NCI-H524 treated with DMSO at 0.1 percent for 48 hours (cell line): Measurements from ENCODE around the gene NSD2.
"Not testable (repeated sequence)": the region's sequence is repeated elsewhere in the genome, so short reads cannot be mapped to it uniquely, and the experiment has no call there.

Experiments
- DNase-seq: peaks from one replicate; lab custom pipeline; 2025; lab: John Stamatoyannopoulos, UW

Gene NSD2

GRCh38 chr4:1870578-1871443 lies at the start of gene NSD2:
NSD2 (plus strand) TSS chr4:1871393; CDS start chr4:1900655, 29,262 bp downstream.
- no peak for DNase-seq

DNA sequence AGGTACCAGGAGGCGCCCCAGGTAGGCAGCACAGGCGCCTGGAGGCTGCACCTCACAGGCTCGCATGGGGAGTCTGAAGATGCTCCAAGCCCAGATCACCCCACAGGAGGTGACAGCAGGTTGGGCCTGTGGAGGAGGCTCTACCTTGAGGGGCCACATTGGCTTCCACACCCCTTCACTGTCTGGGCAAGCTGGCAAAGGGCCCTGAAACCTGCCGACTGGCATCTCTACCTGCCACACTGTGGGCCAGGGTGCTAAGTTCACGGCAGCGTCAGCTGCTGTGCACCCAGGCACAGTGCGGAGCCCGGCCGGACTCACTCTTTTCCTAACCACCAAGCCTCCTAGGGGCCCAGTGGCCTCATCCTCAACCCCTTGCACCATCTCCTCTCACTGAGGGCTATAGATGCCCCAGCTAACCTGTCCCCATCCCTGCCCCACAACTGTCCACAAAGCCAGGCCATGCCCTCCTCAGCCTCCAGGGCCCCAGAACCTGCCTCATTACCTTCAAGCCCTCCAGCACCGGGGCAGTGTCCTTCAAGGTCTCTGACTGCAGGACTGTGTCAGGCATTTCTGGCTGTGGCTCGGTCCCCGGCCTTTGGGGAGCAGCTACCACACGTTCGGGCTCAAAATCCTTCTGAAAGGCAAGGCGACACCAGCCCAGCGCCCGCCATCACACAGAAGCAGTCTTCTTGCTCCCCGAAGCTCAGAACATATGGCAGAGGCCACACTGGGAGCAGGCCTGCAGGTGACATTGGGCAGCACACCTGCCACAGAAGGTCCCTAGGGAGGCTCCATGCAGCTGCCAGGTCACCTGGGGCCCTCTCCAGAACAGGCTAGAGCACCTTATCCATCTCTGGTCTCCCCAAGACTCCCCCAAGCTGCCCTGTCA lies 49.3 kb upstream of the NSD2 start:
- no peak for DNase-seq

DNA sequence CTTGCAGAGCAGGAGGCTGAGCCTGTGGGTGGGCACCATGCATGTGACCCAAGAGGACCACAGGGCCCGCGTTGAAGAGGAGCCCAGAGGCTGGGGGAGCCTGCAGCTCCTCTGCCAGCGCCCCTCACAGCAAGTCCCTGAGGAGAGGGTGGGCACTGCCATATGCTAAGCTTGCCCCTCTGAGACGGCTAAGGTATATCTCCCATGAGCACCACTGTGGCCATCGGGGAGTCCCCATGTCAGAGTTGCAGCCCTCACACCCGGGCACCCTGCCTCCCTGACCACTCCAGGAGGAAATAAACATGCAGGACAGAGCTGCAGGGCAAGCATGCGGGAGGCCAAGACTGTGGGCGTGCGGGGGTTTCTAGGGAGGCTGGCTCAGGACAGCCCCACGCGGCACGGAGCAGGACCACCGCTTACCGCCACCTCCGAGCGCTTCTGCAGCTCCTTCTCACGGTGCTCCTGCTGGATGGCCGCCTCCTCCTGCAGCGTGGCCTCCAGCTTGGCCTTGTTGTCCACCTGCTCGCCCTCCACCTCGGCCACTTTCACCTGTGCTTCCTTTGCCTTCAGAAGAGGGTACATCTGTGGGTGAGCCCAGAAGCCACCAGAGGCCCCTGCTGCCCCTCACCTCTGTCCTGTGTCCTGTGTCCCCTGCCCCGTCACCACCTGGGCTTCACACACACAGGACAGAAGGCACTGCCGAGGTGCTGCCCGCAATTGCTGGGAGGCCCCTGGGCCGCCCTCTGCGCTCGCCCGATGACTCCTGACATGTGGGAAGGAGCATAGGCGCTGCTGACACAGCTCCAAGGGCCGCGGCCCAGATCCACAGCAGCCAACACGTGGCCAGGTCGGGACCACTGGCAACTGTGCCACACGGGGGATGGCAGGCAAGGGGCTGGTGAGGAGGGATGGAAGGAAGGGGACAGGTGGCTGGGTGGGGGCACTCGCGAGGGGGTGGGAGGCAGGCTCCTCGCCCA lies 48.3 kb upstream of the NSD2 start:
- no peak for DNase-seq

DNA sequence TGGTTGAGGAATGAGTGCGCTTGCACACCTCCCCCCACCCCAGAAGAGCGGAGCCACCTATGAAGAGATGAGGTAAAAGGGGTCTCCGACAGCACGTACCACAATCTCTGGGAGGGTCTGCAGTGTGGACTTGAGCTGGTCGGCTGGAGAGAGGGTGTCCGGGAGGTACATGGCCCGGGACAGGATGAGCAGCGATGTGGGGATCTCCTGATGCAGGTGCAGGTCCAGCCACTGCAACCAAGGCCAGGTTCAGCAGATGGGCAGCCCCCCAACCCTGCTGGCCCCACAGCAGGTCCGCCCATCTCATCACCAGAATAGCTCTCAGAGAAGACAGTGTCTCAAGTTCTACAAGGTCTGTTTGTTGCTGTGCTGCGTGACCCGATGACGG lies 47.7 kb upstream of the NSD2 start:
- no peak for DNase-seq

GRCh38 chr4:1824746-1825145 lies 46.4 kb upstream of the NSD2 start:
- no peak for DNase-seq

DNA sequence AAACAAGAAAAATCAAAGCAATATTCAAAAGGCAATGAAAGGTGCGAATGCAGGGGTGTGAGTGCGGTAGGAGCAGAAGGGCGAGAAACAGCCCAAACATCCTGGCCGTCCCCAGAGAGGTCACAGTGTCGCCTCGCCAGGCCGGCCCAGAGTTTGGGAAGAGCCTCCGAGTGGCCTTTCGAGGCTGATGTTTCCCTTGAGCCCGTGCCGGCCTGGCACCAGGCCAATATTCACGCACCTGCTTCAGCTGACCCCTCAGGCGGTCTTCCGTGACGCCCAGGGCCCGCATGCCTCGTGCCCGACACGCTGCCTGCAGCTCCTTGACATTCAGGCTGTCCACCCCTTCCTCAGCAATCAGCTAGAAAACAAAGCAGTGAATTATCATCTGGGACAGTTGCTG lies 45.9 kb upstream of the NSD2 start:
- DNase-seq = no peak

DNA sequence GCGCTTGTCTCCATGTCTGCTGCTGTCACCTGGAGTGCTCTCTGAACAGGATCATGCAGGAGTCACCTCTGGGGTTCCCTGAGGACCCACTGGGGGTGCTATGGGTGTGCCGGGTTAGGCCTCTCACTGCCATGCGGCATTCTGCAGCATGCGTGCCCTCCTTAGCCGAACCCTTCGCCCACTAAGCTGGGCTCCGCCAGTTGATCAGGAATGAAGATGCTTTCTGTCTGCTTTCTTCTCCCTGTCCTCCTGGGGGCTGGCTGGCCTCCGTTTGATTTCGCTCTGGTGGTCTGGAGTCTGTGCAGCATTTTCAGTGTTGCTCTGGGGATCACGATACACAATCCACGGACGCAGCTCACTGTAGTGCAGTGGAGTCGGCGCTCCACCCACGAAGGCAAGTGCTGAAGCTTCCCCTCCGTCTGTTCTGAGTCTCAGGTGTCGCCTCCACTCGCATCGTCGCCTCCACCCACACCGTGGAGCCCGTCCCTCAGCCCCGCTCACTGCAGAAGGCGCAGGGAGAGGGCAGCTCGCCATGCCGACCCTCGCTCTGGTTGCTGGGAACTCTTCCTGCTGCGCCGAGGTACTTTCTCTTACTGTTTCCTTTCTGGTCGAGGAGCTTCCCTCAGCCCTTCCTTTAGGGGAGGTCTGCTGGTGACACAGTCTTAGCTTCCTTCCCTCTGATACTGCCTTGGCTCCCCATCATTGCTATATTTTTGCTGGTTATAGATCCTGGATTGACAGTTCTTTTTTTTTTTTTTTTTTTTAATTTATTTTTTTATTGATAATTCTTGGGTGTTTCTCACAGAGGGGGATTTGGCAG lies 44.5 kb upstream of the NSD2 start:
- no peak for DNase-seq

DNA sequence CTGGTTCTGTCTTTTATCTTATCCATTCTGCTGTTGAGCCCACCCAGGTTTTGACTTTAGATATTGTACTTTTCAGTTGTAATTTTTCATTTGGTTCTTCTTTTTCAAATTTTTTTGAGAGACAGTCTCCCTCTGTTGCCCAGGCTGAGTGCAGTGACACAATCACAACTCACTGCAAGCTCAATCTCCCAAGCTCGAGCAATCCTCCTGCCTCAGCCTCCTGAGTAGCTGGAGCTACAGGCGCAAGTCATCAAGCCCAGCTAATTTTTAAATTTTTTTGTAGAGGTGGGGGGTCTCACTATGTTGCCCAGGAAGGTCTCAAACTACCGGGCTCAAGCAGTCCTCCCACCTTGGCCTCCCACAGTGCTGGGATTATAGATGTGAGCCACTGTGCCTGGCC lies 41.0 kb upstream of the NSD2 start:
- no peak for DNase-seq

GRCh38 chr4:1830642-1831228 lies 40.5 kb upstream of the NSD2 start:
- no peak for DNase-seq

- no peak for DNase-seq
Observed at GRCh38 chr4:1831331-1831730, 39.9 kb upstream of the NSD2 start.

DNA sequence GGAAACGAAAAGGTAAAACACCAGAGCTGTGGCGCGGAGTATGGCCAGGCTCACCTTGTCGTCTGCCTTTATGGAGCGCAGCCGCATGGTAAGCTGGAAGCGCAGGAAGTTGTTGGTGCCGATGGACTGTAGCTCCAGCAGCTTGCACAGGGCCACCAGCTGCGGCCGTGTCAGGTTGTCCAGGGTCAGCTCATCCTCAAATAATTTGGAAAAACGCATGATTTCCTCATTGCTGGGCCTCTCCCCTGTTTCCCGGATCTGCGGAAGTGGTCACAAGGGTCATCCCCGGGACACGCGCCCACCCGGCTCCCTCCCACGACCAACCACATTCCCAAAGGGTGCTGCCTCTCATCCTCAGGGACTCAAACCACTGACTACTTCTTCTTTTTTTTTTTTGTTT lies 38.5 kb upstream of the NSD2 start:
- no peak for DNase-seq

DNA sequence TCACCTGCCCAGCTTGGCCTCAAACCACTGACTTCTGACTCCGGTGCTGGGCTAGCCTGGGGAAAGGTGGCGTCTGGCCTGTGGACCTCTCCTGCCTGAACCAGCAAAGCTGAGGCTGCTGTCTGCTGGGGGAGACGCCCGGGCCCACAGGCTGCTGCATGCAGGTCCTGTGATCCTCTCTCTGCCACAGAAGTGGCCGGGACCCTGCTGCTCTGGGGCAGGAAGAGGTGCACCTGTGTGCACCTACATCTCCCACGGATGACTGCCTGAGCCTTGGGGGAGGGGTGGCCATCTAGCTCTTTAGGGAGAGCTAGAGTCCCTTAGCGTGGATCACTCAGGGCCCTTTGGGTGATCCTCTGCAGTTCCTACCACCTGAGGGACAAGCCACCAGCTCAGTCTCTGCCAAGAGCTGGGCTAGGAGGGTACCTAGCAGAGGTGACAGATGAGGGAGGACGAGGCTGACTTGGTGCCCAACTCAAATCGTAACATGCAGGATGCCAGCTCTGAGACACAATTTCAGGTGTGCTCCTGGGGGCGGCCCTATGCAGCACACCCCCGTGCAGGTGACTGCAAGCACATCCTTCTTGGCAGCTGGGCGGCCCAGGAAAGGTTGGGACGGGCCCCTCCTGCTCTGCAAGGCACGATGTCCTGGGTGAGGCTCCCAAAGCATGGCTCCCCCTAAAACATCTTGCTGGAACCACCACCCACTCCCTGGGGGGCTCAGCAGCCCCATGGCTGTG lies 37.7 kb upstream of the NSD2 start:
- no peak for DNase-seq

- DNase-seq = no peak
Observed at GRCh38 chr4:1834047-1834775, 37.0 kb upstream of the NSD2 start.

GRCh38 chr4:1835836-1836235 lies 35.4 kb upstream of the NSD2 start:
- not testable (repeated sequence) for DNase-seq

DNA sequence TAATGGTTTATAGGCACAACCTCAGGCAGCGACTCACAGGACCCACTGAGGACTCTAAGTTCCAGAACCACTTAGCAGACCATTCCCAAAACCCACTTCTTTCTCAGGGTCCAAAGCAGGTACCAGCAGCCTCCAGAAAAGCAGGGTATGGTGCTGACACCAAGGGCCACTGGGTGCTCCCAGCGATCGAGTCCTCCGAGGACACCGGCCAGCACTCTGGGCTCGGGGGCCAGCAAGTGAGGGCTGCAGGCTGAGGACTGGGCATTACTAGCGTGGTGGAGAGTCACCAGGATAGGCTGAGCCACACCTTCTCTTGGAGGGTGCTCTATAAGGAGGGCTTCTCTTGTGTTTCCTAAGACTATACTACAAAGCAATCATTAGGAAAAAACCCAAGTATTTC lies 34.5 kb upstream of the NSD2 start:
- no peak for DNase-seq

DNA sequence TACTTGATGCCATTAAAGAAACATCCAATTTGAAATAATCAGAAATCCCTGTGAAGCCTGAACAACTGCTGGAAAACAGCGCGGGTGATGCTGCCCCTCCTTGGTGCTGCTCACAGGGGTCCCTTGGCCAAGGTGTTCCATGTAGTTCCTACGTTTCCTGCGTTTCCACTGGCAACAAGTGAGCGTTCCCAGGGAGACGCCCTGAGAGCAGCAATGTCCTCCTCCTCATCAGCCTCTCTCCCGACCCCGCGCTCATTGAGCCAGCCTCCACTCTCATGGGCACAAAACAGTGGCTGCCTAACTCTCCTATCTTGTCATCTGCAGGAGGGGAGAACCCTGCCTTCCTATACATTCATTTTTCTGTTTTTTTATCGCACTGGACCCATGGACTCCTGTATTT lies 34.1 kb upstream of the NSD2 start:
- DNase-seq = no peak

DNA sequence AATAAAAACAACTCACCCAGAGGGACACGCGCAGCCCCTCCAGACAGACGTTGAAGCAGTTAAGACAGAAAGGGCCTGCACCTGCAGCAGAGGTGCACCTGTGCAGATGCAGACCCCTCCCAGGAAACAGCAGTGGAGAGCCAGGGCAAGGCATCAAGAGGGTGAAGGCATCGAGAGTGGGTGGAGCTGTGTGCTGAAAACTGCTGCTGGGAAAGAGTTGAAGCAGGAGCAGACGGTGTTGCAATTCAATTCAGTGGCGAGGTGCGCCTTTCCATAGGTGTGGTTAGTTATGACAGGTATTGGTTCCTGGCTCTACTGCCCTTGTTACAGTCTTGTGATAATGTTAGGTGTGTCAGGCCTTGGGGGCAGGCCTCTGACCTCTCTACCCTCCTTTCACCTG lies 31.9 kb upstream of the NSD2 start:
- DNase-seq = no peak

- no peak for DNase-seq
Observed at GRCh38 chr4:1841201-1841886, 29.8 kb upstream of the NSD2 start.

- no peak for DNase-seq
Observed at GRCh38 chr4:1841887-1842210, 29.3 kb upstream of the NSD2 start.
